ENCODE data around the gene ASTN2.

ASTN2 gene

DNA sequence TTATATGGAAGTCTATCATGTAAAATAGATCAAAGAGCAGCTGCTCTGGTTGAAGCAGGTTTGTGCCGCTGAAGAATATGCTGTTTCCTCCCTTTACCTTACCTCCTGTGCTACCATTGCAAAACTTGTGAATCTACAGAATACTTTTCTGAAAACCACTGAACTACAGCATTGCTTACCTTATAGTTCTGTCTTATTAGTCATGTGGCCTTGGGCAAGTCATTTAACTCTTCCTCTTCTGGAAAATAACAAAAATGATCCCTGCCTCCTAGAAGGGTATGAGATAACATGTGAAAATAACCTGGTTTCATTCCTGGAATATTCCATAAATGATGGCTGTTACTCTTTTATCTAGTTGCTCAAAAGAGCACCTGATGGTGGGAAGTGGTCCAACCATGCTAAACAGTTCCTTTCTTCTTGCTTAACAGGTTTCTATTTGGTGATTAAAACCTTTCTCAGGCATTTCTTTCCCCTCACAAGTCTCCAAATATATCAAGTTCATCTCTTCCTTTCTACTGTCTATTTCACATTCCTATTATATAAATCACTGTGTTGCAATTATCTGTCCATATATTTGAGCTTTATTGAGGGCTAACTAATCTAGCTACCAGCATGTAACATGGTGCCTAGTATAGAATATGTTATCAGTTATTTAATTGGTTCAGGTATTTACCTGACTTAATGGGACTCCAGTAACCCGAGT is 712.8 kb downstream of the ASTN2 start:
- no peak overlapping the region for H3K4me3 ChIP-seq (ENCODE audit: low read length)
- TF ChIP-seq, protein P1, sequence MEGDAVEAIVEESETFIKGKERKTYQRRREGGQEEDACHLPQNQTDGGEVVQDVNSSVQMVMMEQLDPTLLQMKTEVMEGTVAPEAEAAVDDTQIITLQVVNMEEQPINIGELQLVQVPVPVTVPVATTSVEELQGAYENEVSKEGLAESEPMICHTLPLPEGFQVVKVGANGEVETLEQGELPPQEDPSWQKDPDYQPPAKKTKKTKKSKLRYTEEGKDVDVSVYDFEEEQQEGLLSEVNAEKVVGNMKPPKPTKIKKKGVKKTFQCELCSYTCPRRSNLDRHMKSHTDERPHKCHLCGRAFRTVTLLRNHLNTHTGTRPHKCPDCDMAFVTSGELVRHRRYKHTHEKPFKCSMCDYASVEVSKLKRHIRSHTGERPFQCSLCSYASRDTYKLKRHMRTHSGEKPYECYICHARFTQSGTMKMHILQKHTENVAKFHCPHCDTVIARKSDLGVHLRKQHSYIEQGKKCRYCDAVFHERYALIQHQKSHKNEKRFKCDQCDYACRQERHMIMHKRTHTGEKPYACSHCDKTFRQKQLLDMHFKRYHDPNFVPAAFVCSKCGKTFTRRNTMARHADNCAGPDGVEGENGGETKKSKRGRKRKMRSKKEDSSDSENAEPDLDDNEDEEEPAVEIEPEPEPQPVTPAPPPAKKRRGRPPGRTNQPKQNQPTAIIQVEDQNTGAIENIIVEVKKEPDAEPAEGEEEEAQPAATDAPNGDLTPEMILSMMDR (conservative IDR thresholded peaks at IDR 0.05; ENCODE audit: low read depth, low read length): no peak
- DNase-seq (ENCODE audit: low read depth): no peak

DNA sequence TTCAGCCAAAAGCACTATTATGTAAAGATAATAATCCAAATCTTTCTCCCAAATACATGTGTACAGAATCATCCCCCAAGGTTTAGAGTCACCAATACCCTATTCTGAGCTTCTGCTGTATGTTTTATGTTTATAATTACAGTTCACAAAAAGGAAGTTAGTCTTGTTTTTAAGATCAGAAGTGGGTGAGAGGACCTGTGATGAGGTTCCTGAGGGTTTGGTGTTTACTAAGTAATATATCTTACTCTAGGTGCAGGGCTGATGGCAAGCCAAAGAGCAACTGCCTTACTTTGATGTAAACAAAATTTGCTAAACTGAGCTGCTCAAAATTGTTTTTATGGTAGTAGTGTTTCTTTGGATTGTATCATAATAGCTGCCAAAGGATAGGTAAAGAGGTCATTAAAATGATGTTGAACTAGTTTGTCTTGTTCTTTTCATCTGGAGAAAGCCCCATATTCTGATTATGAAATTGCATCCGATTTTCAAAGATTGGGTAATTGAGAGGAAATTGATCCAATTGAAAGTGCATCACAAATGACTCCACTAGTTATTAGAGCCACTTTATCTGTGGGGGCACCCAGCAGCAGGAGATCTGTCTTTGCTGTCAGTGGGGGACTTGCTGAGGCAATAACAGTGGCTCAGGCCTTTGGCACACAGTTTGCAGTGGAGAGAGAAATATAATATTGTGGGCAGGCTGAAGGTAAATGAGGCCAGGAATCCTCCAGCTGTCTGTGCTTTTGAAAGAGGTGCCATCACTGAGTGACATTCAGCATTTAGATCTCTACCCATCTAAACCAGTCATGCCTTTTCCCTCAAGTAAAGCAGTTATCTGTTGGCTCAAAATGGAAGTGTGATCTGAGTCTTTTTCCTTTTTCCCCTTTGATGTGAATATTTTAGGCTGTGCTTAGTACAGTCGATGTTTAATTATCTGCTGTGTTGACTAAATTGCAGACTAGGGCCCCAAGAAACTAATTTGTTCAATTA is 713.7 kb downstream of the ASTN2 start:
- no peak overlapping the region for H3K4me3 ChIP-seq (ENCODE audit: low read length)
- TF ChIP-seq, protein P1 (conservative IDR thresholded peaks at IDR 0.05; ENCODE audit: low read depth, low read length): no peak
- DNase-seq (ENCODE audit: low read depth): no peak

DNA sequence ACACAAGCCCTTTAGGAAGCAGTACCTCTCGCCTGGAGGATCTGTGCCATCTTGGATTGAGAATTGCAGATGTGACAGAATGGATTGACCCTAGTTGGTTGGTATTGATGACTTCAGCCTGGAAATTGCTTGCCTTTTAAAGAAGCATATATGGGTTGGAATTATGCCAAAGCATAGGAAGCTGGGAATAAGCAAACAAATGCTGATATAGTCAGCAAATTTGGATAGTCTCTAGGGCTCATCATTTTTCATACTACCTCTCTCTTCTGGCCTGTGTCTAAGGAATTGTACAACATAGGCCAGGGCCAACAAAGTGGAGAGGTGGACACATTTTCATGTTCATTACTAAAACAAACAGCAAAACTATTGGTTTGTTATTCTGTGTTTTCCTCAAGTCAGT is 714.6 kb downstream of the ASTN2 start:
- TF ChIP-seq, protein P1 (conservative IDR thresholded peaks at IDR 0.05; ENCODE audit: low read depth, low read length): no peak
- no peak for DNase-seq (ENCODE audit: low read depth)
- no peak overlapping the region for H3K4me3 ChIP-seq (ENCODE audit: low read length)

DNA sequence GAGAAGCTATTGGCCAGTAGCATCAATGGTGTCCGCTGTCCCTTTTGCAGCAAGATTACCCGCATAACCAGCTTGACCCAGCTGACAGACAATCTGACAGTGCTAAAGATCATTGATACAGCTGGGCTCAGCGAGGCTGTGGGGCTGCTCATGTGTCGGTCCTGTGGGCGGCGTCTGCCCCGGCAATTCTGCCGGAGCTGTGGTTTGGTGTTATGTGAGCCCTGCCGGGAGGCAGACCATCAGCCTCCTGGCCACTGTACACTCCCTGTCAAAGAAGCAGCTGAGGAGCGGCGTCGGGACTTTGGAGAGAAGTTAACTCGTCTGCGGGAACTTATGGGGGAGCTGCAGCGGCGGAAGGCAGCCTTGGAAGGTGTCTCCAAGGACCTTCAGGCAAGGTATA is 717.0 kb downstream of the ASTN2 start:
- DNase-seq (ENCODE audit: low read depth): no peak
- H3K4me3 ChIP-seq (ENCODE audit: low read length): no peak overlapping the region
- TF ChIP-seq, protein P1 (conservative IDR thresholded peaks at IDR 0.05; ENCODE audit: low read depth, low read length): no peak

DNA sequence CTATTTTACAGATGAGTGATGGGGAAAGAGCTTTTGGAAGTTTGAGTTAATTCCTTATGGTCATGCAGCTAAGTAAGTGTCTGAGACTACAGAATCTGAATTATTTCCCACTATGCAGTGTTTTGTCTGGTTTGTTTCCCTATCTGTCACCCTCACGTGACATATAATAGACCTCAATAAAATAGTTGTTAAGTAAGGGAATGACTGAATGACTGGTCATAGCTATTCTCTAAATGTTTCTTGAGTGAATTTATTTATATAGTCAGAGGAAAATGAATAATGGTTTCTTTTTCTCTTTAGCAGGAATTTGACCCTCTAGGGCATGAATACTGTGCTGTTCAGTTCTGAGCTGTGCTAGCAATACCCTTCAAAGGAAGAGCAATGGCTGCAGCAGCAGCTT is 717.5 kb downstream of the ASTN2 start:
- TF ChIP-seq, protein P1 (conservative IDR thresholded peaks at IDR 0.05; ENCODE audit: low read depth, low read length): no peak

DNA sequence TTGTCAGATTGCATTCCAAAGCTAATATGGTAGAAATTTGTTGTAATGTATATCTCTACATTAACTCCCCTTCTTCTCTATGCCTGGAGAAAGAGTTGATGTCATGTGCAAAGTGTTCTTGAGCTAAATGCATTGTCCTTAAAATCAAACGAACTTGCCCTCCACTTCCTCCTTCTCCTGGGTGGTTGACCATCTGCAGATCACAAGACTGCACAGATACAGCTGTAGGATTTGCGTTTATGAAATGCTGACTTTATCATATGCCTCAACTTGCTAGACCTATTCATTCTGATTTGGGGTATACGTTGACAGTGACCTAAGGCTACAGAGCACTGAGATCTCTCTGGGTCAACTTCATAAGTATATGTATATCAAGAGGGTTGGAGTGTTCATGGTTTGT is 719.4 kb downstream of the ASTN2 start:
- no peak overlapping the region for H3K4me3 ChIP-seq (ENCODE audit: low read length)
- TF ChIP-seq, protein P1 (conservative IDR thresholded peaks at IDR 0.05; ENCODE audit: low read depth, low read length): no peak
- DNase-seq (ENCODE audit: low read depth): no peak

More for the DNA sequence above, 717.5 kb downstream of the ASTN2 start:
- DNase-seq (ENCODE audit: low read depth): no peak
- no peak overlapping the region for H3K4me3 ChIP-seq (ENCODE audit: low read length)

All from retinal pigment epithelial cell (primary cell).